ENCODE results near the gene AVPR2. TPM values are rescaled to one million over a fixed set of nuclear protein-coding genes. Genes with fewer than 3 reads are reported as not detected.

The AVPR2 gene
- total RNA-seq, 1 donor from 2014 or later = not detected

DNA sequence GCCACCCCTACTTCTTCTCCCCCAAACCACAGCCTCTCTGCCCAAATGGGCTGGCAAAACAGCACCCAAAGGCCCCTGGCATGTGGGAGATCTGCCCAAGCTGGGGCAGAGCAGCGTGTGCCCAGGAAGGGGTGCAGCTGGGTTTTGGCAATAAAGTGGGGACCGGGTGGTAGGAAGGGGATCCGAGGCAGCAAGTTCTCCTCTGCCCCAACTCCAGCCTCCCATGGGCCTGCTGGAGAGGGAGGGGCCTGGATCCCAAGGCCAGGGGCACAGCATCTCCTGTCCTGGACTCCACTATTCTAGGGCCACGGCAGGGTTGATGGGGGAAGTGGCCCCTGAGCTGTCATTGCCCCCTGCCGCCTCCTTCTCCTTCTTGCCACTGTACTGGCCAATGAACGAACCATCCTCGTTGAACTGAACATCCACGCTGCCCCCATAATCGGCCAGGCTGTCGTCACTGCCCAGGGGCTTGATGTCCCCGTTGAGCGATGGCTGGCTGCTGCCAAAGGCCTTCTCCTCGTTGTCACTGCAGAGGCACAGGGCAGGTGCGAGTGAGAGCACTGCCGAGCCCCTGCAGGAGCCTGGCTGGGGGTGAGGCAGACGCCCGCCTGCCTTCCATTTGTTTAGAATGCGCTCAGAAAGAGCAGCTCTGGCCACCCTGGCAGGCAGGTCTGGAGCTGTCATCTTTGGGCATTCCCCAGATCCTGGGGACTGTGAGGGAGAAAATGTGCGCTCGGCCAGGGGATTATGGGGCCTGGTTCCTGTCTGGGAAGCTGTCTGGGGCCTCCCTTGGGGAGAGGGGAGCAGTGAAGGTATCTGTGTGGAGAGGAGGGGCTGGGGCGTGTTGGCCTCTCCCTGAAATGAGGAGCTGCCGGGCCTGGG, 41.9 kb upstream of the AVPR2 start:
- Mint-ChIP-seq H3K4me1 (ENCODE audit: low read depth) (no peaks in the 10 kb centered on the region), H3K4me3 (ENCODE audit: unreplicated experiment) (no peak overlapping the region), H3K9me3 (ENCODE audit: low read depth) (no peaks in the 10 kb centered on the region), H3K36me3 (ENCODE audit: low read depth) (no peaks in the 10 kb centered on the region), H3K27ac (ENCODE audit: unreplicated experiment) (no peak overlapping the region), H3K27me3 (ENCODE audit: low read depth) (peaks cover 4% of the 10 kb centered on the region)
- no peak for TF ChIP-seq CTCF (IDR thresholded peaks at IDR 0.05)
- no peak for DNase-seq (ENCODE audit: low spot score)

- Mint-ChIP-seq H3K36me3 (ENCODE audit: low read depth) (no peaks in the 10 kb centered on the region), H3K4me1 (ENCODE audit: low read depth) (no peaks in the 10 kb centered on the region), H3K4me3 (ENCODE audit: unreplicated experiment) (no peak overlapping the region), H3K27ac (ENCODE audit: unreplicated experiment) (no peak overlapping the region), H3K9me3 (ENCODE audit: low read depth) (no peaks in the 10 kb centered on the region), H3K27me3 (ENCODE audit: low read depth) (peaks cover 4% of the 10 kb centered on the region)
- TF ChIP-seq CTCF (IDR thresholded peaks at IDR 0.05) = no peak
- no peak for DNase-seq (ENCODE audit: low spot score)
Measured at GRCh38 chrX:153863251-153863991, 41.1 kb upstream of the AVPR2 start.

- H3K9me3 Mint-ChIP-seq (ENCODE audit: low read depth) = no peaks in the 10 kb centered on the region
- H3K4me1 Mint-ChIP-seq (ENCODE audit: low read depth) = no peaks in the 10 kb centered on the region
- H3K27ac Mint-ChIP-seq (ENCODE audit: unreplicated experiment) = no peak overlapping the region
- H3K27me3 Mint-ChIP-seq (ENCODE audit: low read depth) = peaks cover 2% of the 10 kb centered on the region
- H3K36me3 Mint-ChIP-seq (ENCODE audit: low read depth) = no peaks in the 10 kb centered on the region
- TF ChIP-seq CTCF (IDR thresholded peaks at IDR 0.05) = no peak
- no peak for DNase-seq (ENCODE audit: low spot score)
- H3K4me3 Mint-ChIP-seq (ENCODE audit: unreplicated experiment) = no peak overlapping the region
Measured at GRCh38 chrX:153864101-153864500, 40.4 kb upstream of the AVPR2 start.

- H3K27me3 Mint-ChIP-seq (ENCODE audit: low read depth) = no peaks in the 10 kb centered on the region
- no peak for TF ChIP-seq CTCF (IDR thresholded peaks at IDR 0.05)
- no peak overlapping the region for H3K4me3 Mint-ChIP-seq (ENCODE audit: unreplicated experiment)
- DNase-seq (ENCODE audit: low spot score) = no peak
- no peaks in the 10 kb centered on the region for H3K4me1 Mint-ChIP-seq (ENCODE audit: low read depth)
- no peaks in the 10 kb centered on the region for H3K9me3 Mint-ChIP-seq (ENCODE audit: low read depth)
- no peaks in the 10 kb centered on the region for H3K36me3 Mint-ChIP-seq (ENCODE audit: low read depth)
- H3K27ac Mint-ChIP-seq (ENCODE audit: unreplicated experiment) = no peak overlapping the region
Measured at GRCh38 chrX:153864561-153865320, 39.7 kb upstream of the AVPR2 start.

DNA sequence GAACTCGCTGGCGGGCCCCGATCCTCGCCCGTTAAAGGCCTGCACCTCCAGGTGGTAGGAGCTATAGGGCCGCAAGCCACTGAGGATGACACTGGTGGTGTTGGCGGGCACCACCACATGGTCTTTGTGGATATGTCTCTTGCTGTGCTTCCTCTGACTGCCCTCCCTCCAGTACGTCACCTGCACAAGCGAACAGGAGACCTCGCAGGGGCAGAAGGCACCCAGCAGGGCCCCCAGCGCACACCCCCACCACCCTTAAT, 39.2 kb upstream of the AVPR2 start:
- no peak for DNase-seq (ENCODE audit: low spot score)
- Mint-ChIP-seq H3K4me3 (ENCODE audit: unreplicated experiment) (no peak overlapping the region), H3K9me3 (ENCODE audit: low read depth) (no peaks in the 10 kb centered on the region), H3K27ac (ENCODE audit: unreplicated experiment) (no peak overlapping the region), H3K4me1 (ENCODE audit: low read depth) (no peaks in the 10 kb centered on the region), H3K36me3 (ENCODE audit: low read depth) (no peaks in the 10 kb centered on the region), H3K27me3 (ENCODE audit: low read depth) (no peaks in the 10 kb centered on the region)
- TF ChIP-seq CTCF (IDR thresholded peaks at IDR 0.05) = no peak

Measured in chondrocyte (in vitro differentiated cells).